A549 (cell line): ENCODE data around the gene C1orf141.

Experiments used
- EP300 ChIP-seq, 2 experiments: fragments of >200 bp; sonication (Bioruptor Twin); formaldehyde crosslinking; IDR thresholded peaks; 2 replicates in 1 of 2; 3 replicates in 1 of 2; pipeline ENCODE4 v1.6.1; 2016 to 2017
- RFX5 ChIP-seq: fragments of 450-650 bp; IDR thresholded peaks from 2 replicates; pipeline ENCODE4 v1.7.1; 2014; ENCODE audit warnings: antibody characterized with exemption, mild to moderate bottlenecking, moderate library complexity
- TF ChIP-seq, protein P1 (sequence below): fragments of 450-650 bp; IDR thresholded peaks from 2 replicates; pipeline ENCODE4 v1.6.1; 2014; ENCODE audit warnings: antibody characterized with exemption
- TF ChIP-seq, protein P2 (sequence below): fragments of >200 bp; sonication (Bioruptor Twin); formaldehyde crosslinking; IDR thresholded peaks from 3 replicates; pipeline ENCODE4 v1.5.1; 2016
- TF ChIP-seq, protein P3 (sequence below): fragments of 200-600 bp; sonication (generic); IDR thresholded peaks from 2 replicates; pipeline ENCODE4 v1.6.1; 2016; ENCODE audit warnings: antibody characterized with exemption, mild to moderate bottlenecking, moderate library complexity
- TF ChIP-seq, protein P4 (sequence below): IDR thresholded peaks from 2 replicates; pipeline ENCODE4 v1.6.1; 2012

DNA sequence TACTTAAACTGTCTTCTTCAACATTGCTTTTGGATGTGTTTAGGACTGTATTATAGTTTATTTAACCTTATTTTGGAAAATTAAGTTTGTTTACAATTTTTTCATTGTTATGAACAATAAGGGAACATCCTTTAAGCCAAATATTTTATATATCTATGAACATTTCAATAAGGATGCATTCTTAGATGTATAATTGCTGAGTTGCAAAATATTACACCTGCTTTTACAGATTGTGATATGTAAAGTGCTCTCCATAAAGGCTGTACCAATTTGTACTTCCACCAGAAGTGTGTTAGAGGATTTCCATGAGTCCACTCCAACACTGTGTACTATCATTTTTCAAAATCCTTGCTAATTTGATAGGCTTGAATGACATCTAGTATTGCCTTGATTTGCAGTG, 39.2 kb upstream of the C1orf141 start:
- TF ChIP-seq RFX5 (no peak), EP300 (IDR thresholded peaks at IDR 0.05) (no peak)
- TF ChIP-seq, protein P1, sequence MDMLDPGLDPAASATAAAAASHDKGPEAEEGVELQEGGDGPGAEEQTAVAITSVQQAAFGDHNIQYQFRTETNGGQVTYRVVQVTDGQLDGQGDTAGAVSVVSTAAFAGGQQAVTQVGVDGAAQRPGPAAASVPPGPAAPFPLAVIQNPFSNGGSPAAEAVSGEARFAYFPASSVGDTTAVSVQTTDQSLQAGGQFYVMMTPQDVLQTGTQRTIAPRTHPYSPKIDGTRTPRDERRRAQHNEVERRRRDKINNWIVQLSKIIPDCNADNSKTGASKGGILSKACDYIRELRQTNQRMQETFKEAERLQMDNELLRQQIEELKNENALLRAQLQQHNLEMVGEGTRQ, result no peak
- TF ChIP-seq, protein P2, sequence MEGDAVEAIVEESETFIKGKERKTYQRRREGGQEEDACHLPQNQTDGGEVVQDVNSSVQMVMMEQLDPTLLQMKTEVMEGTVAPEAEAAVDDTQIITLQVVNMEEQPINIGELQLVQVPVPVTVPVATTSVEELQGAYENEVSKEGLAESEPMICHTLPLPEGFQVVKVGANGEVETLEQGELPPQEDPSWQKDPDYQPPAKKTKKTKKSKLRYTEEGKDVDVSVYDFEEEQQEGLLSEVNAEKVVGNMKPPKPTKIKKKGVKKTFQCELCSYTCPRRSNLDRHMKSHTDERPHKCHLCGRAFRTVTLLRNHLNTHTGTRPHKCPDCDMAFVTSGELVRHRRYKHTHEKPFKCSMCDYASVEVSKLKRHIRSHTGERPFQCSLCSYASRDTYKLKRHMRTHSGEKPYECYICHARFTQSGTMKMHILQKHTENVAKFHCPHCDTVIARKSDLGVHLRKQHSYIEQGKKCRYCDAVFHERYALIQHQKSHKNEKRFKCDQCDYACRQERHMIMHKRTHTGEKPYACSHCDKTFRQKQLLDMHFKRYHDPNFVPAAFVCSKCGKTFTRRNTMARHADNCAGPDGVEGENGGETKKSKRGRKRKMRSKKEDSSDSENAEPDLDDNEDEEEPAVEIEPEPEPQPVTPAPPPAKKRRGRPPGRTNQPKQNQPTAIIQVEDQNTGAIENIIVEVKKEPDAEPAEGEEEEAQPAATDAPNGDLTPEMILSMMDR, result no peak
- TF ChIP-seq, protein P3, sequence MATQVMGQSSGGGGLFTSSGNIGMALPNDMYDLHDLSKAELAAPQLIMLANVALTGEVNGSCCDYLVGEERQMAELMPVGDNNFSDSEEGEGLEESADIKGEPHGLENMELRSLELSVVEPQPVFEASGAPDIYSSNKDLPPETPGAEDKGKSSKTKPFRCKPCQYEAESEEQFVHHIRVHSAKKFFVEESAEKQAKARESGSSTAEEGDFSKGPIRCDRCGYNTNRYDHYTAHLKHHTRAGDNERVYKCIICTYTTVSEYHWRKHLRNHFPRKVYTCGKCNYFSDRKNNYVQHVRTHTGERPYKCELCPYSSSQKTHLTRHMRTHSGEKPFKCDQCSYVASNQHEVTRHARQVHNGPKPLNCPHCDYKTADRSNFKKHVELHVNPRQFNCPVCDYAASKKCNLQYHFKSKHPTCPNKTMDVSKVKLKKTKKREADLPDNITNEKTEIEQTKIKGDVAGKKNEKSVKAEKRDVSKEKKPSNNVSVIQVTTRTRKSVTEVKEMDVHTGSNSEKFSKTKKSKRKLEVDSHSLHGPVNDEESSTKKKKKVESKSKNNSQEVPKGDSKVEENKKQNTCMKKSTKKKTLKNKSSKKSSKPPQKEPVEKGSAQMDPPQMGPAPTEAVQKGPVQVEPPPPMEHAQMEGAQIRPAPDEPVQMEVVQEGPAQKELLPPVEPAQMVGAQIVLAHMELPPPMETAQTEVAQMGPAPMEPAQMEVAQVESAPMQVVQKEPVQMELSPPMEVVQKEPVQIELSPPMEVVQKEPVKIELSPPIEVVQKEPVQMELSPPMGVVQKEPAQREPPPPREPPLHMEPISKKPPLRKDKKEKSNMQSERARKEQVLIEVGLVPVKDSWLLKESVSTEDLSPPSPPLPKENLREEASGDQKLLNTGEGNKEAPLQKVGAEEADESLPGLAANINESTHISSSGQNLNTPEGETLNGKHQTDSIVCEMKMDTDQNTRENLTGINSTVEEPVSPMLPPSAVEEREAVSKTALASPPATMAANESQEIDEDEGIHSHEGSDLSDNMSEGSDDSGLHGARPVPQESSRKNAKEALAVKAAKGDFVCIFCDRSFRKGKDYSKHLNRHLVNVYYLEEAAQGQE, result no peak
- TF ChIP-seq, protein P4, sequence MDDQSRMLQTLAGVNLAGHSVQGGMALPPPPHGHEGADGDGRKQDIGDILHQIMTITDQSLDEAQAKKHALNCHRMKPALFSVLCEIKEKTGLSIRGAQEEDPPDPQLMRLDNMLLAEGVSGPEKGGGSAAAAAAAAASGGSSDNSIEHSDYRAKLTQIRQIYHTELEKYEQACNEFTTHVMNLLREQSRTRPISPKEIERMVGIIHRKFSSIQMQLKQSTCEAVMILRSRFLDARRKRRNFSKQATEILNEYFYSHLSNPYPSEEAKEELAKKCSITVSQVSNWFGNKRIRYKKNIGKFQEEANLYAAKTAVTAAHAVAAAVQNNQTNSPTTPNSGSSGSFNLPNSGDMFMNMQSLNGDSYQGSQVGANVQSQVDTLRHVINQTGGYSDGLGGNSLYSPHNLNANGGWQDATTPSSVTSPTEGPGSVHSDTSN, result no peak
